Astrocyte (in vitro differentiated cells and primary cell): Measurements from ENCODE around the gene CPE.

Source experiments
- EZH2 ChIP-seq: IDR thresholded peaks from 2 replicates; pipeline ENCODE4 v1.6.1; 2012; ENCODE audit warnings: mild to moderate bottlenecking, low read length, inconsistent platforms; ENCODE audit not compliant: insufficient read depth
- TF ChIP-seq, protein P1 (sequence below): IDR thresholded peaks from 2 replicates; pipeline ENCODE4 v1.5.1; 2011; ENCODE audit warnings: low read depth, mild to moderate bottlenecking, inconsistent platforms, low read length, moderate library complexity; ENCODE audit not compliant: insufficient read depth

- TF ChIP-seq EZH2: no peak
- TF ChIP-seq, protein P1, sequence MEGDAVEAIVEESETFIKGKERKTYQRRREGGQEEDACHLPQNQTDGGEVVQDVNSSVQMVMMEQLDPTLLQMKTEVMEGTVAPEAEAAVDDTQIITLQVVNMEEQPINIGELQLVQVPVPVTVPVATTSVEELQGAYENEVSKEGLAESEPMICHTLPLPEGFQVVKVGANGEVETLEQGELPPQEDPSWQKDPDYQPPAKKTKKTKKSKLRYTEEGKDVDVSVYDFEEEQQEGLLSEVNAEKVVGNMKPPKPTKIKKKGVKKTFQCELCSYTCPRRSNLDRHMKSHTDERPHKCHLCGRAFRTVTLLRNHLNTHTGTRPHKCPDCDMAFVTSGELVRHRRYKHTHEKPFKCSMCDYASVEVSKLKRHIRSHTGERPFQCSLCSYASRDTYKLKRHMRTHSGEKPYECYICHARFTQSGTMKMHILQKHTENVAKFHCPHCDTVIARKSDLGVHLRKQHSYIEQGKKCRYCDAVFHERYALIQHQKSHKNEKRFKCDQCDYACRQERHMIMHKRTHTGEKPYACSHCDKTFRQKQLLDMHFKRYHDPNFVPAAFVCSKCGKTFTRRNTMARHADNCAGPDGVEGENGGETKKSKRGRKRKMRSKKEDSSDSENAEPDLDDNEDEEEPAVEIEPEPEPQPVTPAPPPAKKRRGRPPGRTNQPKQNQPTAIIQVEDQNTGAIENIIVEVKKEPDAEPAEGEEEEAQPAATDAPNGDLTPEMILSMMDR: peak; percentile 41
Observed at GRCh38 chr4:165355900-165356300, 22.9 kb upstream of the CPE start.
